A673 (cell line): ENCODE measurements around the gene PSMB11.

Experiments
- EZH2 ChIP-seq: fragments of 200-600 bp; sonication (generic); IDR thresholded peaks from 2 replicates; pipeline ENCODE4 v1.6.1; 2017; ENCODE audit warnings: borderline replicate concordance, low read depth, mild to moderate bottlenecking, mixed read lengths, antibody characterized with exemption, low read length; ENCODE audit not compliant: poor library complexity, severe bottlenecking
- TF ChIP-seq, protein P1 (sequence below): fragments of 300-800, 200-600 bp; sonication (generic); conservative IDR thresholded peaks from 2 replicates; pipeline ENCODE4 v1.5.1; 2017; ENCODE audit warnings: low read depth, mild to moderate bottlenecking, antibody characterized with exemption, low read length, moderate library complexity, mixed read lengths

DNA sequence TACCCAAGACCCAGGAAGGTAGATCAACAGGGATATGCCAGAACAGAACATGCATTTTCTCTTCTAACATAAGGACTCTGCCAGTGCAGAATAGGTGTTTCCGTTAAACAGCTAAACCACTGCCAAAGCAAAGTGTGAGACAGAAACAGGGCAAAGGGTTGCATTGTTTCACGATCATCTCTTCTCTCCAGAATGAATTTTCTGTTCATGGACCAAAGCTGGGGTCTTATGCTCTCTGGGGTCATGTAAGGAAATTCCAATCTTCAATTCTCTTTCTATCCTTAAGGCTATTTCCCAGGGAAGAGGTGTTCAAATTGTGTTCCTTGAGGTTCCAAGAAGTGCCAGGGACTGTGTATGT is 18.2 kb upstream of the PSMB11 start:
- TF ChIP-seq, protein P1, sequence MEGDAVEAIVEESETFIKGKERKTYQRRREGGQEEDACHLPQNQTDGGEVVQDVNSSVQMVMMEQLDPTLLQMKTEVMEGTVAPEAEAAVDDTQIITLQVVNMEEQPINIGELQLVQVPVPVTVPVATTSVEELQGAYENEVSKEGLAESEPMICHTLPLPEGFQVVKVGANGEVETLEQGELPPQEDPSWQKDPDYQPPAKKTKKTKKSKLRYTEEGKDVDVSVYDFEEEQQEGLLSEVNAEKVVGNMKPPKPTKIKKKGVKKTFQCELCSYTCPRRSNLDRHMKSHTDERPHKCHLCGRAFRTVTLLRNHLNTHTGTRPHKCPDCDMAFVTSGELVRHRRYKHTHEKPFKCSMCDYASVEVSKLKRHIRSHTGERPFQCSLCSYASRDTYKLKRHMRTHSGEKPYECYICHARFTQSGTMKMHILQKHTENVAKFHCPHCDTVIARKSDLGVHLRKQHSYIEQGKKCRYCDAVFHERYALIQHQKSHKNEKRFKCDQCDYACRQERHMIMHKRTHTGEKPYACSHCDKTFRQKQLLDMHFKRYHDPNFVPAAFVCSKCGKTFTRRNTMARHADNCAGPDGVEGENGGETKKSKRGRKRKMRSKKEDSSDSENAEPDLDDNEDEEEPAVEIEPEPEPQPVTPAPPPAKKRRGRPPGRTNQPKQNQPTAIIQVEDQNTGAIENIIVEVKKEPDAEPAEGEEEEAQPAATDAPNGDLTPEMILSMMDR, result no peak
- no peak for TF ChIP-seq EZH2
